ENCODE results near the gene FBXW11. TPM values are rescaled to one million over a fixed set of nuclear protein-coding genes. Genes with fewer than 3 reads are reported as not detected.

FBXW11 gene
- total and polyA plus RNA-seq, 4 donors = 7.6 to 87.5 (median 35.2) TPM

GRCh38 chr5:171838066-171838465 lies 168.4 kb downstream of the FBXW11 start:
- WGBS, 2 donors = 77 to 80% methylated on average over 12 of the region's 12 CpGs
- Histone ChIP-seq H3K9ac (ENCODE audit: insufficient read depth in 1 of 2, low read length in 2 of 2) (no peak overlapping the region), H3K4me3 (no peak overlapping the region), H3K36me3 (ENCODE audit: control insufficient read depth in 4 of 4, insufficient read depth in 4 of 4, low read length in 4 of 4) (no peaks in the 10 kb centered on the region), H3K27me3 (ENCODE audit: control insufficient read depth in 3 of 3, insufficient read depth in 3 of 3, low read length in 2 of 3) (no peaks in the 10 kb centered on the region), H3K4me1 (ENCODE audit: control insufficient read depth in 5 of 5, insufficient read depth in 5 of 5, low read length in 5 of 5) (no peaks in the 10 kb centered on the region), H3K9me3 (ENCODE audit: control insufficient read depth in 4 of 4, insufficient read depth in 3 of 4, low read length in 3 of 4) (peaks cover 0 to 4% (median 2%) of the 10 kb centered on the region in 4 donors), H3K27ac (ENCODE audit: low read depth in 1 of 2, low read length in 1 of 2) (no peak overlapping the region)
- ATAC-seq (ENCODE audit: insufficient read depth, low FRiP score) = no peak
- no peak for DNase-seq
- no peak for TF ChIP-seq CTCF (IDR thresholded peaks at IDR 0.05; ENCODE audit: control extremely low read depth, extremely low read depth)

DNA sequence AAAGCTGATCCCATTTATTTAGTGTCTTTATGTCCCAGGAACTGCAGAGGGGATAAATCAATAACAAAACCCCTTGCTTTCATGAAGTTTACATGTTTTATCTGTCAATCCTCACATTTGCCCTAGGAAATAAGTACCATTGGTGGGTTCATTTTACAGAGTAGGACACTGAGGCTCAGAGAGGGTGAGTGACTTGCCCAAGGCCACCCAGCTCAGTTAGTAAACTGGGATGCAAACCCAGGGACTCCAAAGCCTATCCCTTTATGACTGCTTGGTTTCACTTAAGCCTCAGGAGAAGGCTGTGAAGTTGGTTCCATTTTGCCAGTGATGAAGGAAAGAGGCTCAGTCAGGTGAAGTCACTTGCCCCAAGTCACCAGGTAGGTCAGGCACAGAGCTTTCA lies 168.9 kb downstream of the FBXW11 start:
- peaks cover 0 to 5% (median 2%) of the 10 kb centered on the region in 4 donors for H3K9me3 ChIP-seq (ENCODE audit: control insufficient read depth in 4 of 4, insufficient read depth in 3 of 4, low read length in 3 of 4)
- no peaks in the 10 kb centered on the region for H3K36me3 ChIP-seq (ENCODE audit: control insufficient read depth in 4 of 4, insufficient read depth in 4 of 4, low read length in 4 of 4)
- H3K9ac ChIP-seq (ENCODE audit: insufficient read depth in 1 of 2, low read length in 2 of 2) = no peak overlapping the region
- H3K27me3 ChIP-seq (ENCODE audit: control insufficient read depth in 3 of 3, insufficient read depth in 3 of 3, low read length in 2 of 3) = no peaks in the 10 kb centered on the region
- no peak for TF ChIP-seq CTCF (IDR thresholded peaks at IDR 0.05; ENCODE audit: control extremely low read depth, extremely low read depth)
- no peak overlapping the region for H3K4me3 ChIP-seq
- DNase-seq = no peak
- no peak overlapping the region for H3K27ac ChIP-seq (ENCODE audit: low read depth in 1 of 2, low read length in 1 of 2)
- ATAC-seq (ENCODE audit: insufficient read depth, low FRiP score) = no peak
- H3K4me1 ChIP-seq (ENCODE audit: control insufficient read depth in 5 of 5, insufficient read depth in 5 of 5, low read length in 5 of 5) = no peaks in the 10 kb centered on the region

- DNase-seq = no peak
- H3K27ac ChIP-seq (ENCODE audit: low read depth in 1 of 2, low read length in 1 of 2) = no peak overlapping the region
- H3K4me3 ChIP-seq = no peak overlapping the region
- no peak for ATAC-seq (ENCODE audit: insufficient read depth, low FRiP score)
- 83% methylated on average over 7 of the region's 7 CpGs for WGBS, 2 donors
- peaks cover 0 to 5% (median 2%) of the 10 kb centered on the region in 4 donors for H3K9me3 ChIP-seq (ENCODE audit: control insufficient read depth in 4 of 4, insufficient read depth in 3 of 4, low read length in 3 of 4)
- TF ChIP-seq CTCF (IDR thresholded peaks at IDR 0.05; ENCODE audit: control extremely low read depth, extremely low read depth) = no peak
- H3K9ac ChIP-seq (ENCODE audit: insufficient read depth in 1 of 2, low read length in 2 of 2) = no peak overlapping the region
- no peaks in the 10 kb centered on the region for H3K36me3 ChIP-seq (ENCODE audit: control insufficient read depth in 4 of 4, insufficient read depth in 4 of 4, low read length in 4 of 4)
- no peaks in the 10 kb centered on the region for H3K4me1 ChIP-seq (ENCODE audit: control insufficient read depth in 5 of 5, insufficient read depth in 5 of 5, low read length in 5 of 5)
- no peaks in the 10 kb centered on the region for H3K27me3 ChIP-seq (ENCODE audit: control insufficient read depth in 3 of 3, insufficient read depth in 3 of 3, low read length in 2 of 3)
These were observed 171.4 kb downstream of the FBXW11 start for GRCh38 chr5:171835066-171835465.

GRCh38 chr5:171834461-171834860 lies 172.0 kb downstream of the FBXW11 start:
- H3K4me3 ChIP-seq = no peak overlapping the region
- no peak overlapping the region for H3K9ac ChIP-seq (ENCODE audit: insufficient read depth in 1 of 2, low read length in 2 of 2)
- TF ChIP-seq CTCF (IDR thresholded peaks at IDR 0.05; ENCODE audit: control extremely low read depth, extremely low read depth) = no peak
- no peak overlapping the region for H3K27ac ChIP-seq (ENCODE audit: low read depth in 1 of 2, low read length in 1 of 2)
- no peaks in the 10 kb centered on the region for H3K27me3 ChIP-seq (ENCODE audit: control insufficient read depth in 3 of 3, insufficient read depth in 3 of 3, low read length in 2 of 3)
- ATAC-seq (ENCODE audit: insufficient read depth, low FRiP score) (no peak), DNase-seq (no peak)
- WGBS, 2 donors = 80 to 81% methylated on average over 2 of the region's 2 CpGs
- no peaks in the 10 kb centered on the region for H3K36me3 ChIP-seq (ENCODE audit: control insufficient read depth in 4 of 4, insufficient read depth in 4 of 4, low read length in 4 of 4)
- peaks cover 0 to 7% (median 2%) of the 10 kb centered on the region in 4 donors for H3K9me3 ChIP-seq (ENCODE audit: control insufficient read depth in 4 of 4, insufficient read depth in 3 of 4, low read length in 3 of 4)
- H3K4me1 ChIP-seq (ENCODE audit: control insufficient read depth in 5 of 5, insufficient read depth in 5 of 5, low read length in 5 of 5) = no peaks in the 10 kb centered on the region
